ENCODE data around the gene RIMBP2.

Gene RIMBP2

GRCh38 chr12:130372936-130373335 is 343.2 kb downstream of the RIMBP2 start:
- Histone ChIP-seq H2AFZ (ENCODE audit: low read length) (no peak overlapping the region), H3F3A (ENCODE audit: insufficient read depth, low read length) (no peaks in the 10 kb centered on the region), H3K27ac (ENCODE audit: low read depth, low read length, poor library complexity, severe bottlenecking) (no peak overlapping the region), H3K9me2 (ENCODE audit: low read depth, low read length) (no peaks in the 10 kb centered on the region), H4K20me1 (ENCODE audit: insufficient read depth, low read length) (no peaks in the 10 kb centered on the region), H3K4me1 (ENCODE audit: insufficient read depth, low read length, severe bottlenecking) (no peaks in the 10 kb centered on the region), H3K9me3 (ENCODE audit: low read length) (no peaks in the 10 kb centered on the region), H3K4me3 (ENCODE audit: low read depth, low read length, poor library complexity, severe bottlenecking) (no peak overlapping the region), H3K79me2 (ENCODE audit: insufficient read depth, low read length) (no peaks in the 10 kb centered on the region), H3K9ac (ENCODE audit: low read length) (no peak overlapping the region), H3K4me2 (ENCODE audit: low read length) (no peak overlapping the region), H3K36me3 (ENCODE audit: insufficient read depth, low read length) (no peaks in the 10 kb centered on the region), H3K27me3 (ENCODE audit: insufficient read depth, low read length) (no peaks in the 10 kb centered on the region)
- TF ChIP-seq CTCF (IDR thresholded peaks at IDR 0.05; ENCODE audit: low read length) (no peak), EZH2 (IDR thresholded peaks at IDR 0.05; ENCODE audit: borderline replicate concordance, low read length) (no peak)

GRCh38 chr12:130371296-130371695 is 344.8 kb downstream of the RIMBP2 start:
- no peaks in the 10 kb centered on the region for H3K4me1 ChIP-seq (ENCODE audit: insufficient read depth, low read length, severe bottlenecking)
- TF ChIP-seq EZH2 (IDR thresholded peaks at IDR 0.05; ENCODE audit: borderline replicate concordance, low read length): no peak
- no peak for TF ChIP-seq CTCF (IDR thresholded peaks at IDR 0.05; ENCODE audit: low read length)
- no peaks in the 10 kb centered on the region for H4K20me1 ChIP-seq (ENCODE audit: insufficient read depth, low read length)
- no peak overlapping the region for H3K4me3 ChIP-seq (ENCODE audit: low read depth, low read length, poor library complexity, severe bottlenecking)
- no peak overlapping the region for H3K27ac ChIP-seq (ENCODE audit: low read depth, low read length, poor library complexity, severe bottlenecking)
- no peaks in the 10 kb centered on the region for H3K36me3 ChIP-seq (ENCODE audit: insufficient read depth, low read length)
- no peaks in the 10 kb centered on the region for H3F3A ChIP-seq (ENCODE audit: insufficient read depth, low read length)
- no peak overlapping the region for H2AFZ ChIP-seq (ENCODE audit: low read length)
- no peaks in the 10 kb centered on the region for H3K9me3 ChIP-seq (ENCODE audit: low read length)
- no peak overlapping the region for H3K4me2 ChIP-seq (ENCODE audit: low read length)
- no peaks in the 10 kb centered on the region for H3K79me2 ChIP-seq (ENCODE audit: insufficient read depth, low read length)
- H3K9ac ChIP-seq (ENCODE audit: low read length): no peak overlapping the region
- no peaks in the 10 kb centered on the region for H3K27me3 ChIP-seq (ENCODE audit: insufficient read depth, low read length)
- H3K9me2 ChIP-seq (ENCODE audit: low read depth, low read length): no peaks in the 10 kb centered on the region

DNA sequence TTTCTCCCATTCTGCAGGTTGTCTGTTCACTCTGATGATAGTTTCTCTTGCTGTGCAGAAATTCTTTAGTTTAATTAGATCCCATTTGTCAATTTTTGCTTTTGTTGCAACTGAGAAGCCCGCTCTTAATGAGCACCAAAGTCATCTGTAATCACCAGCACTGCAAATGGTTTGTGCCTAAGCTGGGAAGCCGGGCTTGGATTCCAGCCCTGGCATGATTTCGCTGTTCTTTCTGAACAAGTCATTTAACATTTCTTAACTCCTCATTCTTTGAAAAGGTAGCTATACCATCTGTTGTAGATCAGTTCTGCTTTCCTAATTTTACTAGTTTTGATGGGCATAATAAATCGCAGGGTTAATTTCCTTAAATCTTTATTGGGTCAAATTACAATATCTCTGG is 346.3 kb downstream of the RIMBP2 start:
- Histone ChIP-seq H3K4me2 (ENCODE audit: low read length) (no peak overlapping the region), H3K79me2 (ENCODE audit: insufficient read depth, low read length) (no peaks in the 10 kb centered on the region), H3K4me1 (ENCODE audit: insufficient read depth, low read length, severe bottlenecking) (no peaks in the 10 kb centered on the region), H3K27ac (ENCODE audit: low read depth, low read length, poor library complexity, severe bottlenecking) (no peak overlapping the region), H4K20me1 (ENCODE audit: insufficient read depth, low read length) (no peaks in the 10 kb centered on the region), H3K36me3 (ENCODE audit: insufficient read depth, low read length) (no peaks in the 10 kb centered on the region), H3K9me3 (ENCODE audit: low read length) (no peaks in the 10 kb centered on the region), H3F3A (ENCODE audit: insufficient read depth, low read length) (no peaks in the 10 kb centered on the region), H3K4me3 (ENCODE audit: low read depth, low read length, poor library complexity, severe bottlenecking) (no peak overlapping the region), H3K9ac (ENCODE audit: low read length) (no peak overlapping the region), H3K27me3 (ENCODE audit: insufficient read depth, low read length) (no peaks in the 10 kb centered on the region), H2AFZ (ENCODE audit: low read length) (no peak overlapping the region), H3K9me2 (ENCODE audit: low read depth, low read length) (no peaks in the 10 kb centered on the region)
- TF ChIP-seq EZH2 (IDR thresholded peaks at IDR 0.05; ENCODE audit: borderline replicate concordance, low read length) (no peak), CTCF (IDR thresholded peaks at IDR 0.05; ENCODE audit: low read length) (no peak)
